ENCODE measurements around the gene PSG7. TPM values are rescaled to one million over a fixed set of nuclear protein-coding genes. Genes with fewer than 3 reads are reported as not detected.
"Not testable (repeated sequence)": the region's sequence is repeated elsewhere in the genome, so short reads cannot be mapped to it uniquely, and the experiment has no call there.

The PSG7 gene
- total RNA-seq, 1 donor from 2014 or later: not detected

DNA sequence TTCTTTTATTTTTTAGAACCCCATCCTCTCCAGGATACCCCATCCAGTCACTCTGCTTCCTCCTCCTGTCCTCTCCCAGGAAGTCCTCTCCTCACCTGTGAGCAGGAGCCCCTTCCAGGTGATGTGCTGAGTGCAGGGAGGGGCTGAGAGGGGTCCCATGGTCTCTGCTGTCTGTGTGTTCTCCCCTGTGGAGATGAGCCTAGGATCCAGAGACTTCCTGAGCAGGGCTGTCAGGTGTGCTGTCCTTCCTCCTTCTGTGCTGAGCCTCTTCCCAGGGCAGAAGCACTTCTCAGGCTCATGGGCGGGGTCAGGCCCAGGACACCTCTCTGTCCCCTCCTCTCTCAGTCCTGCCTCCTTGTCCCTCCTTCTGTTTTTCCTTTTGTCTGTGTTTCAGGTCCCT lies 19.4 kb downstream of the PSG7 start, which contains the start of gene PSG6:
PSG6 (minus strand) TSS at position 261 of the 400 bp plus-strand sequence; CDS start at position 159, 102 bp downstream.
- FAIRE-seq; DNase-seq (ENCODE audit: low spot score in 2 of 2): not testable (repeated sequence)

DNA sequence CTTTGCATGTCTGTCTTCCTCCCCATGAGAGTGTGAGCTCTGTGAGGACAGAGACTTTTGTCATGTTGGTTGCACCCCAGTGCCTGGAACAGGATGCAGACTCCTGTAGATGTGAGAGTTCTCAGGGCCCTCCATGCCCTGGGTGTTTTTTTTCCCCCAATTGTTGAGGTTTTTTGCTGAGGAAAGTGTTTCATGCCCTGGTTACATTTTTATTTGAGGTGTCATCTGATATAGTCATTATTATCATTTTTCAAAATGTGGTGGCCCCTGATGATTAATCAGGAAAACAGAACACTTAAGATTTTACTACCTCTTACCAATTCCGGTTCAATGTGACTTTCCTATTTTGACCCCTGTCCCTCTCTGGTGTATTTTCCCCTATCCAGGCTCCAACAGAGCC lies 20.1 kb downstream of the PSG7 start:
- not testable (repeated sequence) for FAIRE-seq; DNase-seq (ENCODE audit: low spot score in 2 of 2)

DNA sequence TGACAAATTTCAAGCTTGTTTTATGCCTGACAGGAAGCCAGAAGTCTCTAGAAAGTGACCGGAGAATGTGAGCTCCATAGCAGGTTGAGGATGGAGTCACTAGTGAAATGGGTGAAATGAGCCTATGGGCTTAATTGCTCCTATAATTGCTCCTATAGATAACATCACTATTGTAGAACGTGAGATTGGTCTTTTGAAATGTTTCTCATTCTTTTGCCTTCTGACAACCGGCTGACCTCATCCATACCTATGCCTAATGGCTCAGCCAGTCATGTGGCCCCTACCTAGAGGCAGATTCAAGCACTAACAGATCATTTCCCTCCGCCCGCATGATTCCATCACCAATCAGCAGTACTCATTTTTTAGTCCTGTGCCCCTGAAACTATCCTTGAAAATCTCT lies 23.5 kb downstream of the PSG7 start:
- not testable (repeated sequence) for FAIRE-seq; DNase-seq (ENCODE audit: low spot score in 2 of 2)

DNA sequence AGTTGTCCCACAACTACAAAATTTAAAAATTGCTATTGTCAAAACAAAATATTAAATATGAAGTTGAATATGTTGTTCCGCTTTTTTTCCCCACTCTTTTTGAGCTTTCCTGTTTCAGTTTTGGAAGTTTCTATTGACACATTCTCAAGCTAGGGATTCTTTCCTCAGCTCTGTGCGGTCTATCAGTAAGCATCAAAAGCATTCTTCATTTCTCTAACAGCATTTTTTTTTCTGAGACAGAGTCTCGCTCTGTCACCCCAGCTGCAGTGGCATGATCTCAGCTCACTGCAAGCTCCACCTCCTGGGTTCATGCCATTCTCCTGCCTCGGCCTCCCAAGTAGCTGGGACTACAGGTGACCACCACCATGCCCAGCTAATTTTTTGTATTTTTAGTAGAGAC lies 24.1 kb downstream of the PSG7 start:
- not testable (repeated sequence) for DNase-seq (ENCODE audit: low spot score in 2 of 2); FAIRE-seq

DNA sequence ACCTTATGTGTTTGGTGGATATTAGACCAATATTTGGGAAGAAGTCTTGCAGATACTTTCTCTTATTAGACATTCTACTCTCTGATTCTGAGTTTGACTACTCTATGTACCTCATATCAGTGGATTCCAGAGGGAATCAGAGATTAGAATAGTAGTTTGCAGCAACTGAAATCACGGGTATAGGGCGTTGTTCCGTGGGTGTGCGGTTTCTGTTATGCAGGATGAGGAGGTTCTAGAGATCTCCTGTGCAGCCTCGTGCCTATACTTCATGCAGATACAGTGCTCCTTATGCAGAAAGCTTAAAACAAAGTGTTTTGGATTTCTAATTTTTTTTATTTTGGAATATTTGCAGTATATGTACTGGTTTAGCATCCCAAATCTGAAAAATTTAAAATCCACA lies 25.3 kb downstream of the PSG7 start:
- not testable (repeated sequence) for FAIRE-seq; DNase-seq (ENCODE audit: low spot score in 2 of 2)

DNA sequence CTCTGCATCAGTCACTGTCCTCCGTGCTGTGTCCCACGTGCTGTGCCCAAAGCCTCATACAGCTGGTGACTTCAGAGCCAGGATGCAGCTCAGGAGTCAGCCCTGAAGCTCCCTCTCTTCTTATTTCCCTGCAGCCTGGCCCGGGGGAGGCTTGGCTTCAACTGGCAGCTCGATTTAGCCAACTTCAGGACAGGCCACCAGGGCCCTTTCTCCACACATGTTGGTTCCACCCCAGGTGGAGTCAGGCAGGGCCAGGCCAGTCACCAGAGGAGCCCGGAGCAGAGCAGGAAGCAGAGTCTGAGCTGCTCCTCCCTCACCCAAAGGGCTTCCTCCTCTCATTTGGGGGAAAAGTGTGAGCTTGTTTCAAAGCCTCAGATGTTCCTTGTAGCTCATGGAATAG lies 30.8 kb downstream of the PSG7 start:
- FAIRE-seq; DNase-seq (ENCODE audit: low spot score in 2 of 2): not testable (repeated sequence)

DNA sequence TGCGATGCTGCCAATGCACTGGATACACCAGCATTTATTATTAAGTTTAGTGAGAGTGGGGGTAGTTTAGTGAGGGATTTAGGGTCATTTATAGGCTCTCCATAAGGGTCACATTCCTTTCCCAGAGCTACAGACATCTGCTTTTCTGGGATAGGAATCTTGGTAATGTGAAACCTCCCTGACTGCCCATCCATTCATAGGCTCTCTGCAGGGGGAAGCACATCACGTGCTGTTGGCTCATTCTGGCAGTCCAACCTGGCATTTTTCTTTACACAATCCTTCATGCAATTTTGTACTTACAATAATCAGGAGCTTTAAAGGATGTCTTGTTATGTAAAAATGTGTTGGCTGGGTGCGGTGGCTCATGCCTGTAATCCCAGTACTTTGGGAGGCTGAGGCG lies 36.4 kb downstream of the PSG7 start:
- not testable (repeated sequence) for FAIRE-seq; DNase-seq (ENCODE audit: low spot score in 2 of 2)

DNA sequence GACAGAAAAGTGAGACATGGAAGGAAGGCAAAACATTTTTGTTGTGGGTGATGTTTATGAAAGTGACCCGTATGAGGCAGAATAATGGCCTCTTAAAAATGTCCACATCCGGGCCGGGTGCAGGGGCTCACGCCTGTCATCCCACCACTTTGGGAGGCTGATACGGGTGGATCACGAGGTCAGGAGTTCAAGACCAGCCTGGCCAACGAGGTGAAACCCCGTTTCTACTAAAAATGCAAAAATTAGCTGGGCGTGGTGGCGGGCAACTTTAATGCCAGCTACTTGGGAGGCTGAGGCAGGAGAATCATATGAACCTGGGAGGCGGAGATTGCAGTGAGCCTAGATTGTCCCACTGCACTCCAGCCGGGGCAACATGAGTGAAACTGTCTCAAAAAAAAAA lies 37.3 kb downstream of the PSG7 start:
- not testable (repeated sequence) for FAIRE-seq; DNase-seq (ENCODE audit: low spot score in 2 of 2)

DNA sequence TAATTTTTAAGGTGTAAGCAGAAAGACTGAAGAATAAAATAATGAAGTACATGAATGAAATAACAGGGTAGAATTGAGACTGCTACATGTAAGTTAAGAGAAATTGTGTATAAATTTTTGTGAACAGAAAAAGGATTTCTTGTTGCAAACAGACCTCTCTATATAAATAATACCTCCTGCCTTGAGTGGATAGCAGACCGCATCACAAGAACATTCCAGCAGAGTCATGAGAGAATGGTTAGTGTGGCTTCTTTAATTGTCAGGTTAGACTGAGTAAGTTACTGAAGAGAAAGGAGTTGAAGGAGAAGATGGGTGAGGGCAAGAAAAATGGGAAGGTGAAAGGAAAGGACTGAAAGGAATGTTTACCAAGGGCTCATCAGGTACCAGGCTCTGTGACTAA lies 37.9 kb downstream of the PSG7 start:
- DNase-seq (ENCODE audit: low spot score in 2 of 2); FAIRE-seq: not testable (repeated sequence)

DNA sequence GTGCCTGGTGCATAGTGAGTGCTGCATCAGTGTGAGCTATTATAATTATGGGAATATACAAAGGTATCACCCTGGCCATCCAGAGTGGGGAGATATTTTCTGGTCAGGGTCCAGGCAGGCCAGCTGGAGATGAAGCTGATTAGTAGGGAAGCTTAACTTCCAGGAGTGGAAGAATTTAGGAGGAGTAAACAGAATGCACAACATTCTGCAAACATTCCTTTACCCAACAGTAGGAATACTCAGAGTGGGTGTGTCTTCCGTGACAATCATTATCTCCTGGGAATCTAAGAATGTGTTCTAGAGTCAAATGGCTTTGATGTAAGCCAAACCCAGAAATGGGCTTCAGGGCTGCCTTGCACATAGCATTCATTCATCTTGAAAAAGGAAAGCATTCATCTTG lies 38.4 kb downstream of the PSG7 start:
- FAIRE-seq; DNase-seq (ENCODE audit: low spot score in 2 of 2): not testable (repeated sequence)

DNA sequence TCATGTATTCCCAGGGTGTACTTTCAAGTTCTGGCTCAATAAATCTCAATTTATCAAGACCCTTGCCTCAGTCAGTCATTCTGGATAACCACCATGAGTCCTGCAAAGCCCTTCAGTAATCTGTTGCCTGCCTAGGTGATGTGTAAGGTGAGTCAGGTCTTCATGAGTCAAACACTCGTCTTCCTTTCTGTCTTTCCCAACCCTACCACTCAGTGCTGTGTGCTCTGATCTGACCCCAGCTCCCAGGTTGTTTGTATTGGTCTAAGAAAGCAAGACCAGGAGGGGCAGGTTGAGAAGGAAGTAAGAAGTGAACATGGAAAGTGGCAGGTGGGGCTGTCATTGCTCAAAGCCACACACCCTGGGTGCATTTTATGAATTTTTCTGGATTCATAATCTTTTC lies 39.3 kb downstream of the PSG7 start:
- FAIRE-seq: not testable (repeated sequence)

DNA sequence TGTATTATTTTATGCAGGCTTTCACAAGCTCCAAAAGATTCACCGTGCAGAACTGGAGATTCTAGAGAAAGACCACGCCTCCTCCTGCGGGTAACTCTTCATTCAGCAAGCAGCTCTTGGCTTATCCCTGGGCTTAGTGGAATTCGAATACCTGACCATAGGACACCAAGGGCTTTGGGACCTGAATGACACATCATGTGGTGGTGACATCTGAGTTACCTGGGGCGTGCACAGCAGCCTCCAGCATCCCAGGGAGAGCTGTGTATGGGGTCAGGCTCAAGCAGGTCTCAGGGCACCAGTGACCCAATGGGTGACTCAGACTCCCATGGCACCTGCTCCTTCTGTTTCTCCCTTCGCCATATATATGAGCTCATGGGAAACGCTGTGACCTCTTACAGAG lies 46.6 kb downstream of the PSG7 start:
- not testable (repeated sequence) for FAIRE-seq; DNase-seq (ENCODE audit: low spot score in 2 of 2)

More for the DNA sequence above, 39.3 kb downstream of the PSG7 start:
- DNase-seq (ENCODE audit: low spot score in 2 of 2): not testable (repeated sequence)

DNA sequence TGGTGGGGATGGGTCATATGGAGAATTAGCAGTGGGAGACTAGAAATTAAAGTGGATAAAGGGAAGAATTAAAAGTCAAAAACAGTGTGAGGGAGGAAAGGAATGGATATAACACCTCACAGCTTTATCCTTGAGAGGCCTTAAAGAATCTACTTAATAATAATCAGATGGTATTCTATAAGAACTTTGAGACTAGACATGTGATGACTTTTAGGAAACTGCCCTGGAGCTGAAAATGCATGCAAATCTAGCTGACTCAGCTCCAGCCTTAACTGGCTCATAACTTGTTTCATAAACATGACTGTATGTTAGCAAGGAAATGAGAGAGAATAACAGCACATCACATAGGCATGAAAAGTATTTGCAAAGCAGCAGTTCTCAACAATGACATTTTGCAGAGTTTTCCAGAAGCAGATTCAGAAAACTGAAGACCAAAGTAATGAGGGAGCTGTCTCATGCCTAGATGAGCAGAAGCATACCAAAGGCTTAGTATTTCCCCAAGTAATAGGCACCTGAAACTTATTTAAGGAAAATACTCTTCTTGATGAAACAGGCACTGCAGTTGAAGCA lies 49.0 kb downstream of the PSG7 start:
- DNase-seq (ENCODE audit: low spot score in 2 of 2); FAIRE-seq: not testable (repeated sequence)

DNA sequence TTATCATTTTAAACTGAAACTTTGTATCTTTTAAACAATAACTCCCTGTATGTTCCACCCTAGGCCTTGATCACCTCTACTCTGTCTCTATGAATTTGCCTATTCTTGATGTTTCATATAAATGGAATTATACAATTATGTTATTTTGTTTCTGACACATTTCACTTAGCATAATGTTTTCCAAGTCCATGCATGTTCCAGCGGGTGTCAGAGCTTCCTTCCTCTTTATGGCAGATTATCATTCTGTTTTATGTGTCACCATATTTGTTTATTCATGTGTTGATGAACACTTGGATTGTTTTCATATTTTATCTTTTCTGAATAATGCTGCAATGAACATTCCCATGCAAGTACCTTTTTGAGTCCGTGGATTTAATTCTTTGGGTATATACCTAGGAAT lies 54.3 kb downstream of the PSG7 start:
- not testable (repeated sequence) for FAIRE-seq; DNase-seq (ENCODE audit: low spot score in 2 of 2)

DNA sequence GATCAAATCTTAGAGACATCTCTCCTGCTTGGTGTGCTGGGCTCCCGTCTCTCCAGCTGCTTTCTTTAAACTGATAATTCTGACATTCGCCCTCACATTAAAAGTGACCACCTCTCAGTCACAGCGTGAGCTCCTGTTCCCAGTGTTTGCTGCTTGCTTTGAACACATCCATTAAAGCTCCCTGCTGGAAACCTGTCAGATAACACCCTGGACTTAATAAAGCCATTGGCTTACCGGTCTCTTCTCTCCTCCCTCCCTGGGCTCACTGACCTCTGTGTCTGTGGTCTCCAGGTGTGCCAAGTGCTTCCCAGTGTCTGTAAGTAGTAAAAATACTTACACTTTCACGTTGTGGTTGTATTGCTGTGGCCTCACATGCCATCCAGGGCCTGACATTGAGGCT lies 55.0 kb downstream of the PSG7 start:
- not testable (repeated sequence) for FAIRE-seq; DNase-seq (ENCODE audit: low spot score in 2 of 2)

DNA sequence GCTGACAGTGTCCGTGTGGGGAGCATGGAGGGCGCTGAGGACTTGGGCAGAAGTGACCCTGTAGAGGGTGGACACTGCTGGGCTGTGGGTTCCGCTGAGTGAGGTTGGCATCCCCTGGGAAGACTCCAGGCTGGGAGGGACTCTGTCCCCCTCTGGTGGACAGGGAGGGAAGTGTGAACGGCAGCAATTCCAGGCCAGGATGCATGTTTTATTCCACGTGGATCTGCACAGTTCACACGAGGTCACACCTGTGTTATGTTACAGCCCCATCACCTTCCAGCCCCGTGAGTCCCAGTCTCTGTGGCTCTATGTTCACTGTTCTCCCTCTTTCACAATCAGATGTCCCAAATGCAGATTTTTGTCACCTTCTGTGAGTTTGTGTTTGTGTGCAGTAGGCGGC lies 55.7 kb downstream of the PSG7 start:
- DNase-seq (ENCODE audit: low spot score in 2 of 2); FAIRE-seq: not testable (repeated sequence)

DNA sequence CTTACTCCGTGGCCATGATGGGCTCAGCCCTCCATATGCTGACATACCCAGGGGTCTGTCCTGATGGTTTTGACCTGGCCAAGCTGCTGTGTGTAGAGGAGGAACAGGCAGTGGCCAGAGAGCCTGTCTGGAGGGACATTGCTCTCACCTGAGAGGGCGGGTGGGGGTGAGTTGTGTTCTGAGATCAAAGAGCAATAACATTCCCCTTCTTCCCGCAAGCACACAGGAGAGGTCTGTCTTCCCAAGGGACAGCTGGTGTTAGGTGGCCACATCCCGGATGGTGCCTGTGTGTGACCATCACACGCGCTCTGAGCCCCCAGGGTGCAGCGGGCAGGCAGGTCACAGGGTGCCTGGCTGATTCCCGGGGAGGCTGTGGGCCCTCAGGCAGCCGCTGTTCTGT lies 56.4 kb downstream of the PSG7 start:
- FAIRE-seq; DNase-seq (ENCODE audit: low spot score in 2 of 2): not testable (repeated sequence)

DNA sequence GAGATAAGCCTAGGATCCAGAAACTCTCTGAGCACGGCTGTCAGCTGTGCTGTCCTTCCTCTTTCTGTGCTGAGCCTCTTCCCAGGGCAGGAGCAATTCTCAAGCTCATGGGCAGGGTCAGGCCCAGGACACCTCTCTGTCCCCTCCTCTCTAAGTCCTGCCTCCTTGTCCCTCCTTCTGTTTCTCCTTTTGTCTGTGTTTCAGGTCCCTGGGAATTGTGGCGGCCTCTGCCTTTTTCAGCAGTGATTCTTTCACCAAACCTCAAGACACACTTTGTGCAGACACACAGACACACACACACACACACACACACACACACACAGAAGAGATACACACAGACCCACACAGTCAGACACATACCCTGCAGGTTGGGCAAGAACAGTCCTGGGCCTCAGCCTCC lies 57.4 kb downstream of the PSG7 start, which contains the start of gene PSG1:
PSG1 (minus strand) TSS at position 101 of the 400 bp plus-strand sequence. CDS start 132 bp downstream, outside the sequence.
- DNase-seq (ENCODE audit: low spot score in 2 of 2) (no peak), FAIRE-seq (no peak)

DNA sequence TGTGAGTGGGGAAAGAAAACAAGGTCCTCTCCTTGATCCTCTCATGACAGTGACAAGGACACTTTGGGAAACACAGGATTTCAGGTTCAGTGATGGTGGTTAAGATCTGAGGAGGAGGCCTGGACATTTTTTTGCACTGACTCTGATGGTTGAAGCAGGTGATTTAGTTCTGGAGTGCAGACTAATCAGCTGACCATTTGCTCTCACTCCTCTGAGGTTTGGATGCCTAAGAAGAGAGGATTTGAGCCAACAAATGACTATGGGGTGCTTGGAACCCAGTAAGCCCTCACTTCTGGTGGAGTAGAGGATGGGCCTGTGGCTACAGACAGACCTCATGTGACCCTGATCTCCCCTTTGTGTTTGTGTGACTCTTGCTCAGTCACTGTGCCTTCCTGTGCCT lies 60.4 kb downstream of the PSG7 start:
- not testable (repeated sequence) for DNase-seq (ENCODE audit: low spot score in 2 of 2); FAIRE-seq

DNA sequence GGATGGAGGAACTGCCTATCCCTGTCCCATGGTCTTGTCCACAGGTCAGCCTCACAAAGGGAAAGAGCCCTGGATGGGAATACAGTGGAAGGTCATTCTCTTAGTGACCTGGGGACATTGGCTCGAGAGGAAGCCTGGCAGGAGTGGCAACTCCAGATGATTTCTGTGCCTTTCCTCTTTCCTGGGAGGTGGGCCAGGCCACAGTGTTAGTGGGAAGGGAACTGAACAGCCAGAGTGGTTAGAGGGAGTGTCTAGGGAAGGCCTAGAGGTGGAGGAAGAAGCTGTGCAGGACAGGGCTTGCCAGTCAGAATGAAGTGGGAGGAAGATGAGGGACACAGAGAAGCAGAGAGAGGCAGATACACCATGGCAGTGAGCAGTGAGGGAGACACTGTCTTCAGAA lies 61.1 kb downstream of the PSG7 start:
- not testable (repeated sequence) for DNase-seq (ENCODE audit: low spot score in 2 of 2); FAIRE-seq

DNA sequence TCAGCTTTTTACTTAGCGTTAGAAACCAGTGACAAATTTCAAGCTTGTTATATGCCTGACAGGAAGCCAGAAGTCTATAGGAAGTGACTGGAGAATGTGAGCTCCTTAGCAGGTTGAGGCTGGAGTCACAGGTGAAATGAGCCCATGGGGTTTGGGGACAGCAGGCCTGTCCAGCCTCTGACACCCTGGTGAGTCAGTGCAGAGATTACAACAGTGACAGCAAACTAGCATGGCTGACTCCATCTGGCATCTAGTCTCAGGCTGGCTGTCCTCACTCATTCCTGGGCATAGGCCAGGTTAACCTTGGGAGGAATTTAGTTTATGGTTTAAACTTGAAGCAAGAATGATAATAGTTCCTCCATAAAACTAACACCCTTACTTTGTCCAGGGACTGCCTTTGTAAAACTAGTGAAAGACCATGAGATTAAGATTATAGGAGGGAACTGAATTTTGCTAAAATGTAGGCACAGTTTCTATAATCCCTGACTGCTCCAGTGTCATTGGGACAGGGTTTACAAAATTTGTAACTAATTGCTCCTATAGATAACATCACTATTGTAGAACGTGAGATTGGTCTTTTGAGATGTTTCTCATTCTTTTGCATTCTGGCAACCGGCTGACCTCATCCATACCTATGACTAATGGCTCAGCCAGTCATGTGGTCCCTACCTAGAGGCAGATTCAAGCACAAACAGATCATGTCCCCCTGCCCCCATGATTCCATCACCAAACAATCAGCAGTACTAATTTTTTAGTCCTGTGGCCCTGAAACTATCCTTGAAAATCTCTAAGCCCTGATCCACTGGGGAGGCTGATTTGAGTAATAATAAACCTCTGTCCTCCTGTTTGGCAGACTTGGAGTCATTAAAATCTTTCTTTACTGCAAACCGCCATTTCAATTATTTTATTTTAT lies 61.9 kb downstream of the PSG7 start:
- FAIRE-seq; DNase-seq (ENCODE audit: low spot score in 2 of 2): not testable (repeated sequence)
